CD1c-positive myeloid dendritic cell (primary cell): ENCODE results near the gene PDZRN4.
"Not testable (repeated sequence)": the region's sequence is repeated elsewhere in the genome, so short reads cannot be mapped to it uniquely, and the experiment has no call there.

Source experiments
- DNase-seq: peaks from one replicate; pipeline ENCODE4 v3.0.0-alpha.2; 2016; ENCODE audit errors: extremely low spot score

PDZRN4 gene

GRCh38 chr12:41280341-41281095 is 92.4 kb downstream of the PDZRN4 start:
- DNase-seq, result not testable (repeated sequence)

- not testable (repeated sequence) for DNase-seq
Measured at GRCh38 chr12:41285470-41285869, 97.3 kb downstream of the PDZRN4 start.

- no peak for DNase-seq
Measured at GRCh38 chr12:41286426-41286825, 98.3 kb downstream of the PDZRN4 start.

- no peak for DNase-seq
Measured at GRCh38 chr12:41287500-41288141, 99.5 kb downstream of the PDZRN4 start.

GRCh38 chr12:41288142-41288811 is 100.2 kb downstream of the PDZRN4 start:
- DNase-seq, result no peak

GRCh38 chr12:41289501-41289900 is 101.4 kb downstream of the PDZRN4 start:
- DNase-seq, result no peak

- DNase-seq, result no peak
Measured at GRCh38 chr12:41293011-41293410, 104.9 kb downstream of the PDZRN4 start.

GRCh38 chr12:41293461-41293860 is 105.3 kb downstream of the PDZRN4 start:
- no peak for DNase-seq

GRCh38 chr12:41302979-41303403 is 114.9 kb downstream of the PDZRN4 start:
- DNase-seq, result no peak

GRCh38 chr12:41304526-41304925 is 116.4 kb downstream of the PDZRN4 start:
- no peak for DNase-seq

- DNase-seq, result no peak
Measured at GRCh38 chr12:41310367-41310766, 122.2 kb downstream of the PDZRN4 start.

GRCh38 chr12:41311883-41312282 is 123.8 kb downstream of the PDZRN4 start:
- DNase-seq, result no peak

- DNase-seq, result not testable (repeated sequence)
Measured at GRCh38 chr12:41312451-41312850, 124.3 kb downstream of the PDZRN4 start.

- DNase-seq, result no peak
Measured at GRCh38 chr12:41325336-41325735, 137.2 kb downstream of the PDZRN4 start.

- no peak for DNase-seq
Measured at GRCh38 chr12:41327096-41327895, 139.2 kb downstream of the PDZRN4 start.

GRCh38 chr12:41333974-41334373 is 145.9 kb downstream of the PDZRN4 start:
- no peak for DNase-seq

GRCh38 chr12:41334390-41334789 is 146.3 kb downstream of the PDZRN4 start:
- DNase-seq, result no peak

- no peak for DNase-seq
Measured at GRCh38 chr12:41336041-41336549, 148.0 kb downstream of the PDZRN4 start.

- peak; percentile 69 for DNase-seq
Measured at GRCh38 chr12:41339784-41340183, 151.7 kb downstream of the PDZRN4 start.

- no peak for DNase-seq
Measured at GRCh38 chr12:41344776-41345470, 156.8 kb downstream of the PDZRN4 start.

GRCh38 chr12:41348198-41348597 is 160.1 kb downstream of the PDZRN4 start:
- no peak for DNase-seq
